RWPE2 (cell line): ENCODE results near the gene FAM118B.

Source experiments
- ATAC-seq: fragments of 200-7000 bp; cut with Tn5 transposase; 3 replicates; pipeline ENCODE4 v1.9.1; 2021; ENCODE audit warnings: low read depth
- DNase-seq: peaks from one replicate; pipeline ENCODE4 v3.0.0-alpha.2; 2020; ENCODE audit warnings: low spot score
- H3K27ac ChIP-seq: fragments of 450-650 bp; 2 replicates; pipeline ENCODE4 v1.5.1; 2017; ENCODE audit warnings: mild to moderate bottlenecking; ENCODE audit not compliant: poor library complexity, severe bottlenecking
- H3K27me3 ChIP-seq: fragments of 250-450 bp; sonication (Bioruptor Pico); 2 replicates; pipeline ENCODE4 v1.5.1; 2021; ENCODE audit warnings: mild to moderate bottlenecking, moderate library complexity; ENCODE audit not compliant: insufficient read depth, poor library complexity, severe bottlenecking
- H3K36me3 ChIP-seq: fragments of 250-450 bp; sonication (Bioruptor Pico); 2 replicates; pipeline ENCODE4 v1.5.1; 2020; ENCODE audit warnings: low read depth, mild to moderate bottlenecking, moderate library complexity
- H3K4me1 ChIP-seq: fragments of 250-450 bp; sonication (Bioruptor Pico); 2 replicates; pipeline ENCODE4 v1.5.1; 2021; ENCODE audit warnings: mild to moderate bottlenecking, moderate library complexity; ENCODE audit not compliant: insufficient read depth, poor library complexity, severe bottlenecking
- H3K4me3 ChIP-seq: fragments of 250-450 bp; sonication (Bioruptor Pico); 2 replicates; pipeline ENCODE4 v1.5.1; 2021; ENCODE audit warnings: mild to moderate bottlenecking, moderate library complexity; ENCODE audit not compliant: severe bottlenecking
- H3K9me3 ChIP-seq: fragments of 250-450 bp; sonication (Bioruptor Pico); 2 replicates; pipeline ENCODE4 v1.5.1; 2021; ENCODE audit warnings: mild to moderate bottlenecking, moderate library complexity; ENCODE audit not compliant: severe bottlenecking
- TF ChIP-seq, protein P1 (sequence below): fragments of 450-650 bp; IDR thresholded peaks from one replicate; pipeline ENCODE4 v1.5.1; 2017; ENCODE audit warnings: mild to moderate bottlenecking, moderate library complexity; ENCODE audit not compliant: poor library complexity, severe bottlenecking

Gene FAM118B

DNA sequence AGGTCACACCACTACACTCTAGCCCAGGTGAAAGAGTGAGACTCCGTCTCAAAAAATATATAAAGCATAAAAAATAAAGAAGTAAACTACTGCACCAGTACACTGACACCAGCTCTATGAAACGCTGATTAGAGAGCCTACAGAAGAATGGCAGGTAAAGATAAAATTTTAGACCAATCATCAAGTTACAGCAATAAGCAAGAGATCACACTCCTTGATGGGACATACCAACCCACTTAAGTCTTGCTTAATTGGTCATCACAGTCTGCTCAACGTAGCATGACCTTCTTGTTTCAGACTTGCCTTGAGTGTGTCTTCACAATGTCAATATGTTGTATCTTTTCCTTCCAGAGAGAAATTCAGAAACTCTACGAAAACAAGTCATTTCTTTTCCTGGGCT is 44.6 kb downstream of the FAM118B start:
- no peaks in the 10 kb centered on the region for H3K27me3 ChIP-seq
- H3K27ac ChIP-seq: no peak overlapping the region
- H3K36me3 ChIP-seq: peaks cover 46% of the 10 kb centered on the region
- no peaks in the 10 kb centered on the region for H3K4me1 ChIP-seq
- TF ChIP-seq, protein P1, sequence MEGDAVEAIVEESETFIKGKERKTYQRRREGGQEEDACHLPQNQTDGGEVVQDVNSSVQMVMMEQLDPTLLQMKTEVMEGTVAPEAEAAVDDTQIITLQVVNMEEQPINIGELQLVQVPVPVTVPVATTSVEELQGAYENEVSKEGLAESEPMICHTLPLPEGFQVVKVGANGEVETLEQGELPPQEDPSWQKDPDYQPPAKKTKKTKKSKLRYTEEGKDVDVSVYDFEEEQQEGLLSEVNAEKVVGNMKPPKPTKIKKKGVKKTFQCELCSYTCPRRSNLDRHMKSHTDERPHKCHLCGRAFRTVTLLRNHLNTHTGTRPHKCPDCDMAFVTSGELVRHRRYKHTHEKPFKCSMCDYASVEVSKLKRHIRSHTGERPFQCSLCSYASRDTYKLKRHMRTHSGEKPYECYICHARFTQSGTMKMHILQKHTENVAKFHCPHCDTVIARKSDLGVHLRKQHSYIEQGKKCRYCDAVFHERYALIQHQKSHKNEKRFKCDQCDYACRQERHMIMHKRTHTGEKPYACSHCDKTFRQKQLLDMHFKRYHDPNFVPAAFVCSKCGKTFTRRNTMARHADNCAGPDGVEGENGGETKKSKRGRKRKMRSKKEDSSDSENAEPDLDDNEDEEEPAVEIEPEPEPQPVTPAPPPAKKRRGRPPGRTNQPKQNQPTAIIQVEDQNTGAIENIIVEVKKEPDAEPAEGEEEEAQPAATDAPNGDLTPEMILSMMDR: no peak
- DNase-seq (no peak), ATAC-seq (no peak)
- no peak overlapping the region for H3K4me3 ChIP-seq
- H3K9me3 ChIP-seq: no peaks in the 10 kb centered on the region

DNA sequence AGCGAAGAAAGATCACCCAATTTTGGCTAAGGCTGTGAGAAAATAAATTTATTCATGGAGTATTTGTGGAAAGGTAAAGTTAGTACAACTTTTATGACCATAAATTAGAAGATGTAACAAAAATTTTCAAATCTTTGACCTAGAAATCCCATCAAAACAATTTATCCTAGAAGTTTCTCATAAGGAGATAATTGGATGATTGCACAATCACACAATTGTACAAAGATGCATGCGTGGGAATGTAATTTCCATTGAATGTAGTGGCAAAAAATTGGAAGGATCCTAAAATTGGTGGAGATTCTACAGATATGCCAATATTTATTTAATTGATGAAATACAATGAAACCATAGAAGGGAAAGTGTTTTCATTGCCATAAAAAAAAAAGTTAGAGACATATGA is 45.6 kb downstream of the FAM118B start:
- Histone ChIP-seq H3K36me3 (peaks cover 46% of the 10 kb centered on the region), H3K27ac (no peak overlapping the region), H3K4me1 (no peaks in the 10 kb centered on the region), H3K27me3 (no peaks in the 10 kb centered on the region), H3K4me3 (no peak overlapping the region), H3K9me3 (no peaks in the 10 kb centered on the region)
- ATAC-seq (no peak), DNase-seq (no peak)
- TF ChIP-seq, protein P1: no peak

DNA sequence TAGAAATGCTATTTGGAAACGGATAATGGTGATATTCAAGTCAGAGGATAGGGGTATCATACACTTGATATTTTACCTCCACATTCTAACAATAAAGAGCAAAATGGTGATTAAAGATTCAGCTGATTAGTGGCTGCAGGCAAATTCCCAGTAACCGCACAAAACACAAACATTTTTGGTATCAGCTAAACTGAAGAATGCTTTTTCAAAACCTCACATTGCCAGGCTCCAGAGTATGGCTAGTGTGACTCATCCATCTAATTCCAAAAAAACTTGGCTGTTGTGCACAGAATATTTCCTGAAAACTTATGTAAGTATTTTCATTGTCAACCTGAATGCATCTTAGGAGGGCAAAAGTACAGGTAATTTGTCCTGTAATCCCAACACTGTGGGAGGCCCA is 46.2 kb downstream of the FAM118B start:
- no peak for ATAC-seq
- Histone ChIP-seq H3K27ac (no peak overlapping the region), H3K4me3 (no peak overlapping the region), H3K4me1 (no peaks in the 10 kb centered on the region), H3K27me3 (no peaks in the 10 kb centered on the region), H3K36me3 (peaks cover 49% of the 10 kb centered on the region), H3K9me3 (no peaks in the 10 kb centered on the region)
- no peak for DNase-seq
- TF ChIP-seq, protein P1: no peak

DNA sequence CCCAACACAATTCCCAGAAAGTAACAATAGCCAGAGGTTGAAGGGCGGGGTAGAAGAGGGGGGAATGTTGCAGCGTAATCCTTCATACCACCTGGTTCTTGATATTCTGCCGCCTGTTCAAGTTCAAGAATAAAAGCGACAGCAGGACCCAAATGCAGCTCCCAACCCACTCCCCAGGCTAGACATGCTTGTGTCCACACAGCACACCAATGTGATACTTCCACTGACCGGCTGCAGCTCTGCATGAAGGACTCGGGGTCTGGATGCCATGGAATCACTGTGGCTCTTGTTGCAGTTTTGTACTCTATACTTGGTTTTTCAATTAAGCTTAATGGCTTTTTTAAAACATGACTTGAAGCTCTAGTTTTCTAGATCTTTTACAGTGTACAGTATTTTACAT is 50.6 kb downstream of the FAM118B start:
- H3K4me1 ChIP-seq: no peaks in the 10 kb centered on the region
- H3K36me3 ChIP-seq: peaks cover 70% of the 10 kb centered on the region
- ATAC-seq: no peak
- H3K27me3 ChIP-seq: no peaks in the 10 kb centered on the region
- no peak overlapping the region for H3K4me3 ChIP-seq
- no peak for DNase-seq
- H3K9me3 ChIP-seq: no peaks in the 10 kb centered on the region
- no peak overlapping the region for H3K27ac ChIP-seq
- TF ChIP-seq, protein P1: no peak

DNA sequence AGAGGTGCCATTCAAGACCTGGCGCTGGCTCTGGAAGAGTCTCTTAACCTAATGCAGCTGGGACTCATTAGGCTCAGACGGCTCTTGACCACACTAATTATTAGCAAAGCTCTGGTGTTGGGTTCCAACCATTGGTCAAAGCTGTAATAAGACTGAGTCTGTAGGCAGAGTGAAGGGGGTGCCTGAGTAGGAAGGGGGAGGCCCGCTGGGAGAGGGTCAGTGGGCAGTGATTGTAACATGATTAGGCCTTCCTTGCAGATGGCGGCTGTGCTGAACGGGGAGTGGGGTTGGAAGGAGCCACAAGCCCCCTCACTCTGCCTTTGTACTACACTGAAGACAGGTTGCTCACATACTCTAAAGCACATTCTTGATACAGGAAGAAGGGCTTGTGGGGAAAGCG is 51.9 kb downstream of the FAM118B start:
- H3K27me3 ChIP-seq: no peaks in the 10 kb centered on the region
- no peak overlapping the region for H3K27ac ChIP-seq
- ATAC-seq: no peak; the same call in 2 of the 3 replicates
- H3K4me3 ChIP-seq: no peak overlapping the region
- TF ChIP-seq, protein P1: no peak
- no peaks in the 10 kb centered on the region for H3K9me3 ChIP-seq
- H3K36me3 ChIP-seq: peaks cover 64% of the 10 kb centered on the region
- H3K4me1 ChIP-seq: no peaks in the 10 kb centered on the region
- DNase-seq: no peak
